NCI-H1694 treated with DMSO at 0.1 percent for 48 hours (cell line): ENCODE measurements around the gene RRP1.
"Not testable (repeated sequence)": the region's sequence is repeated elsewhere in the genome, so short reads cannot be mapped to it uniquely, and the experiment has no call there.

ENCODE experiments used
- DNase-seq: peaks from one replicate; lab custom pipeline; 2025; lab: John Stamatoyannopoulos, UW

RRP1 gene

DNA sequence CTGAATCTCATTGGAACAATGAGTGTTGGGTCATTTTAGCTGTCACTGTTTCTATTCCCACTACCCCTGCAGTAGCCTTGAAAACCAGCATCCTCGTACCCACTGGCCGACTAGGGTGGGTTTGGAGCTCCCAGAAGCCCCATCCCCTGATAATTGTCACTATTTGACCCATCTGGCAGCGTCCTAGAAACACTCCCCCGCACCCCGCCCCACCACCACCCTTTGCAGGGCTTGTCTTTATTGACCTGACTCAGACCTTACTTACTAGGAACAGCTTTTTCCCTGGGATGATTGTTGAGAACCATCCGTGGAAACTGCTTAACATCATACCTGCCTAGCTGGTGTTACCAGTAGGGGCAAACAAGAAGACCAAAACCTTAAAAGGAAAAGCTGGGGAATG lies 47.2 kb downstream of the RRP1 start:
- no peak for DNase-seq

GRCh38 chr21:43840259-43840658 lies 50.9 kb downstream of the RRP1 start:
- no peak for DNase-seq

GRCh38 chr21:43842742-43843141 lies 53.4 kb downstream of the RRP1 start:
- DNase-seq: no peak

DNA sequence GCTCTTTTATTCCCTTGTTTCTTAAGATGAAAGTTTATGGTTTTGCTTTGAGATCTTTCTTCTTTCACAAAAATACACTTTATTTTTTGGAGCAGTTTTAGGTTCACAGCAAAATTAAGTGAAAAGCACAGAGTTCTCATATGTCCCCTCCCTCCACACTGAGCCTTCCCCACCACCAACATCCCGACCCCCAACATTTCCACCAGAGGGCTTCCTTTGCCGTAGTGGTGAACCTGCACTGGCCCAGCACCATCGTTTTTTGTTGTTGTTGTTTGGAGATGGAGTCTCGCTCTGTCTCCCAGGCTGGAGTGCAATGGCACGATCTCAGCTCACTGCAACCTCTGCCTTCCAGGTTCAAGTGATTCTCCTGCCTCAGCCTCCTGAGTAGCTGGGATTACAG lies 55.5 kb downstream of the RRP1 start:
- not testable (repeated sequence) for DNase-seq

- DNase-seq: no peak
Observed at GRCh38 chr21:43845386-43845785, 56.0 kb downstream of the RRP1 start.

- DNase-seq: no peak
Observed at GRCh38 chr21:43846430-43846829, 57.1 kb downstream of the RRP1 start.

- no peak for DNase-seq
Observed at GRCh38 chr21:43847301-43847700, 57.9 kb downstream of the RRP1 start.

DNA sequence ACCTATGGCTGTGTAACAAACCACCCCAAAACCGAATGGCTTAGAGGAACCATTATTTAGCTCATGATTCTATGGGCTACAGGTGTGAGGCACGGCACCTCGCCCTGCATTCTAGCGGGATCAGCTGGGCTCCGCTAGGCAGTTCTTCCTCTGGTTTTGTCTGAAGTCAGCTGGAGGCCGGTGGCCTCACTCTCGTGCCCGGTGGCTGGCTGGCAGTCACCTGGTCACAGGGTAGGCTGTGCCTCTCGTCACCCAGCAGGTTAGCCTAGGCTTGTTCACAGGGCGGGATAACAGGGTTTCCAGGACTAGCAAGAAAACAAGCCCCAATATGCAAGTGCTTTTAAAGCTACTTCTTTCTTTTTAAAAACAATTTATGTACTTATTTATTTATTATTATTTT lies 59.4 kb downstream of the RRP1 start:
- DNase-seq: no peak

DNA sequence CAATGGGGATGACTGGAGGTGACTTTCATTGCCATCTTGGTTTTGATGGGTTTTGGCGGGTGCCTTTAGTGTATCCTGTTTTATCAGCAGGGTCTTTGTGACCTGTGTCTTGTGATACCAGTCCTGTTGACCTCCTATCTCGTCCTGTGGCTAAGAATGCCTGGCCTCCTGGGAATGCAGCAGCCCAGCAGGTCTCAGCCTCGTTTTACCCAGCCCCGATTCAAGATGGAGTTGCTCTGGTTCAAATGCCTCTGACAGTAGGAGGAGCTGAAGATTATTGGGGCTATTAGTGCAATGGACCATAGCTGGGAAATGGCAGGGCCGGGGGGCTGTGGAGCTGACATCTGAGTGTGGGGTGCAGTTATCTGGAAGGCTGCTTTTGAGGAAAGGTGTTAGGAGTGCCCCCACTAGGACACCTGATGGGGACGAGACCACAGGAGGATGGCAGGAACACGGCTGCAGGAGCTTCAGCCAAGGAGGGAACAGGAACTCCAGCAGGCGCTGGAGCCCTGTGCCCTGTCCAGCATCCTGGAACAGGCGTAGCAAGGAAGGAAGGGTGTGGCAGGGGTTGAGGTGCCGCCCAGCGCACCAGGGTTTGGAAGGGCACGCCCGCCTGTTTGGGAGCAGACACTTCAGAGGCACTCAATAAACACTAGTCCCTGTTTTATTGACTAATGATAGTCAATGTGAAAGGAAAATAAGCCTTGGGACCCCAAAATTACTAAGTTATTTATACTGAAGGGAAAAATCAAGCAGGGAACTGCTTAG lies 60.3 kb downstream of the RRP1 start:
- DNase-seq: no peak

DNA sequence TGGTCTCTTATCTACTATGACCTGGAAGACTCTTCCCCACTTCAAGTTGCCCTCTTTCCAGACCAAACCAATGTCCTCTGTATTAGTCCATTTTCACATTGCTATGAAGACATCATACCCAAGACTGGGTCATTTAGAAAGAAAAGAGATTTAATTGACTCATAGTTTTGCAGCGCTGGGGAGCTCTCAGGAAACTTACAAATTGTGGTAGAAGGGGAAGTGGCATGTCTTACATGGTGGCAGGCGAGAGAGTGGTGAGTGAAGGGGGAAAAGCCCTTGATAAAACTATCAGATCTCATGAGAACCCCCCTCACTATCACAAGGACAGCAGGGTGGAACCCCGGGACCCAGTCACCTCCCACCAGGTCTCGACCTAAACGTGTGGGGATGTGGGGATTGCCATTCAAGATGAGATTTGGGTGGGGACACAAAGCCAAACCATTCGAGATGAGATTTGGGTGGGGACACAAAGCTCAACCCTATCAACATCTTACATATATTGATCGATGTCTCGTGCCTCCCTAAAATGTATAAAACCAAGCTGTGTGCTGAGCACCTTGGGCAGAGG lies 61.4 kb downstream of the RRP1 start:
- DNase-seq: no peak

GRCh38 chr21:43851593-43851992 lies 62.2 kb downstream of the RRP1 start:
- peak; percentile 78 for DNase-seq

DNA sequence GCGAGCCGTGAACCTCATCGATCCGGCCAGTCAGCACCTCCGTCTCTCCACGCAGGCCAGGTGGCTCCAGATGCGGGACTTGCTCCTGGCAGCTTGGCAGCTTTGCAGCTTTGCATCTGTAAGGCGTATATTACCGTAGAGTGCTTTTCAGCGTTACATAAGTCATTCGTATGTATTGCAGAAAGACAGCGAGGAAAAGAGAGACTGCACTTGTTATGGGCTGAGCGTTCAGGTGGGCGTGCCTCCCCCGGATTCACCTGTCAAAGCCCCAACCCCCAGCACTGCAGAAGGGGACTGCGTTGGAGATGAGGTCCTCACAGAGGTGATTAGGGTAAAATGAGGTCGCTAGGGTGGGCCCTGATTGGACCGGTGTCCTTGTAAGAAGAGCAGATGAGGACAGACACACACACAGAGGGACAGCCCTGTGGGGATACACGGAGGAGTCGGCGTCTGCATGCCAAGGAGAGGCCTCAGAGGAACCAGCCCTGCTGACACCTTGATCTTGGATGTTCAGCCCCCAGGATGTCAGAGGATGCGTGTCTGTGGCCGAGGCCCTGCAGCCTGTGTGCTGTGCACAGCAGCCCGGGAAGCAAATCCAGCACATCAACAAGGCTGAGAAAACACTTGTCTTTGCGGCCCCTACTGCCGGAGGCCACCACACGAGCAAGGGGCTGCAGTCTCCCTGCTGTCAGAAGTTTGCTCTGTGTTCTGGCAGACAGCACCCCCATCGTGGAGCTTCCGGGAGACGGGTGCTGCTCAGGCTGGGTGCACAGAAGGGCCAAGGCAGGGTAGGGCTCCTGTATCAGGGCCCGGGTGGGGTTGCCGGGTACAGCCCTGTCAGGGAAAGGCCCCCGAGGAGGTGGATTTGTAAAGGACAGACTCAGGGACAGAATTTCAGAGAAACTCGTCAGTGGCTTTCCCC lies 64.7 kb downstream of the RRP1 start:
- DNase-seq: no peak
